Erythroblast (primary cell): ENCODE data around the gene TBC1D3L.
"Not testable (repeated sequence)": the region's sequence is repeated elsewhere in the genome, so short reads cannot be mapped to it uniquely, and the experiment has no call there.

ENCODE experiments used
- DNase-seq, 2 experiments: peaks; one replicate each; lab custom pipeline; 2025; lab: John Stamatoyannopoulos, UW

TBC1D3L gene

DNA sequence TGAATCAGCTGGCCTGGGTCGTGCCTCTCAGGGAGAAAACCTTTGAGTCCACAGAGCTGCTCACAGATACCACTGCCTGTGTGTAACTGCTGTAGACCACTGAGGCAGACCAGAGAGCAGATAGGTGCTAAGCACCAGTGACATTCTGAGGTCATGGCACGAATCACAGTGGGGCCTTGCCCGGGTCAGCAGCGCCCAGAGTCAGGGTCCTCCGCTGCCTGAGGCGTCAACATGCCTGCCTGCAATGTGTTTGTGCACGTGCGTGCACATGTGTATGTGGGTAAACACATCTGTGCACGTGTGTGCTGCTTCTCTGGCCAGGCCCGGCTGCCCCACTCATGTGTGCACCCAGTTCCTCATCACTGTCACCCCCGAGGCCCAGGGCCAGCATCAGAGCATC lies at the start of gene TBC1D3L:
TSS of gene TBC1D3L (minus strand) at position 101 of the 400 bp plus-strand sequence. CDS start 1,540 bp downstream, outside the sequence.
- DNase-seq, result not testable (repeated sequence)

DNA sequence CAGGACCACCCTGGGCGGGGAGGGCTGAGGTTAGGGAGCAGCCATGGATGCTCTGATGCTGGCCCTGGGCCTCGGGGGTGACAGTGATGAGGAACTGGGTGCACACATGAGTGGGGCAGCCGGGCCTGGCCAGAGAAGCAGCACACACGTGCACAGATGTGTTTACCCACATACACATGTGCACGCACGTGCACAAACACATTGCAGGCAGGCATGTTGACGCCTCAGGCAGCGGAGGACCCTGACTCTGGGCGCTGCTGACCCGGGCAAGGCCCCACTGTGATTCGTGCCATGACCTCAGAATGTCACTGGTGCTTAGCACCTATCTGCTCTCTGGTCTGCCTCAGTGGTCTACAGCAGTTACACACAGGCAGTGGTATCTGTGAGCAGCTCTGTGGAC lies 14.8 kb upstream of the TBC1D3L start, which contains the start of gene TBC1D3D:
TSS of gene TBC1D3D (plus strand) at position 301 of the 400 bp plus-strand sequence. CDS start 1,585 bp downstream, outside the sequence.
- DNase-seq, result not testable (repeated sequence)
